Neural cell (in vitro differentiated cells): Measurements from ENCODE around the gene SRPX. TPM values are rescaled to one million over a fixed set of nuclear protein-coding genes. Genes with fewer than 3 reads are reported as not detected.

Experiments
- H2AFZ ChIP-seq: fragments of 200-600, 300-800 bp; sonication (generic), shearing (Covaris generic); 2 replicates; pipeline ENCODE4 v1.6.0; 2014; ENCODE audit warnings: low read depth, mild to moderate bottlenecking, antibody characterized with exemption, low read length, moderate library complexity
- H3F3A ChIP-seq: fragments of 200-600 bp; shearing (Covaris generic); 2 replicates; pipeline ENCODE4 v1.6.1; 2016; ENCODE audit warnings: mild to moderate bottlenecking, moderate library complexity, mixed read lengths, antibody characterized with exemption, low read length; ENCODE audit not compliant: insufficient read depth, poor library complexity, severe bottlenecking
- H3K27ac ChIP-seq: fragments of 200-600, 300-800 bp; sonication (generic), shearing (Covaris generic); 2 replicates; pipeline ENCODE4 v1.5.1; 2014; ENCODE audit warnings: mild to moderate bottlenecking, low read length, moderate library complexity
- H3K27me3 ChIP-seq: fragments of 300-800, 200-600 bp; sonication (generic), shearing (Covaris generic); 2 replicates; pipeline ENCODE4 v1.6.0; 2014; ENCODE audit warnings: mild to moderate bottlenecking, low read depth, low read length, moderate library complexity; ENCODE audit not compliant: insufficient read depth
- H3K36me3 ChIP-seq: fragments of 300-800, 200-600 bp; sonication (generic), shearing (Covaris generic); 2 replicates; pipeline ENCODE4 v1.5.1; 2014; ENCODE audit warnings: mild to moderate bottlenecking, antibody characterized with exemption, low read length, moderate library complexity; ENCODE audit not compliant: insufficient read depth
- H3K4me2 ChIP-seq: fragments of 300-800, 200-600 bp; sonication (generic), shearing (Covaris generic); 2 replicates; pipeline ENCODE4 v1.6.0; 2014; ENCODE audit warnings: mild to moderate bottlenecking, low read length
- H3K4me3 ChIP-seq: fragments of 300-800, 200-600 bp; sonication (generic), shearing (Covaris generic); 2 replicates; pipeline ENCODE4 v1.5.1; 2014; ENCODE audit warnings: mild to moderate bottlenecking, low read length, moderate library complexity
- H3K79me2 ChIP-seq: fragments of 200-600 bp; shearing (Covaris generic); replicated peaks from 2 replicates; pipeline ENCODE4 v1.6.0; 2014; ENCODE audit warnings: mild to moderate bottlenecking, low read length, moderate library complexity; ENCODE audit not compliant: insufficient read depth
- H3K9ac ChIP-seq: fragments of 300-800, 200-600 bp; sonication (generic), shearing (Covaris generic); 2 replicates; pipeline ENCODE4 v1.6.1; 2016; ENCODE audit warnings: mild to moderate bottlenecking, low read length, mixed read lengths
- H3K9me2 ChIP-seq: fragments of 200-600 bp; shearing (Covaris generic); 2 replicates; pipeline ENCODE4 v1.6.1; 2016; ENCODE audit warnings: mild to moderate bottlenecking, low read length, mixed read lengths; ENCODE audit not compliant: insufficient read depth
- H3K9me3 ChIP-seq: fragments of 200-600, 300-800 bp; sonication (generic), shearing (Covaris generic); 2 replicates; pipeline ENCODE4 v1.6.1; 2016; ENCODE audit warnings: mild to moderate bottlenecking, mixed run types, low read length, moderate library complexity, mixed read lengths
- H4K20me1 ChIP-seq: fragments of 200-600 bp; shearing (Covaris generic); 2 replicates; pipeline ENCODE4 v1.6.1; 2016; ENCODE audit warnings: mild to moderate bottlenecking, mixed run types; ENCODE audit not compliant: insufficient read depth
- CTCF ChIP-seq: fragments of 450-650 bp; IDR thresholded peaks from 2 replicates; pipeline ENCODE4 v1.5.1; 2014; ENCODE audit warnings: antibody characterized with exemption, mild to moderate bottlenecking, moderate library complexity; ENCODE audit not compliant: poor library complexity, severe bottlenecking
- EP300 ChIP-seq: fragments of 450-650 bp; conservative IDR thresholded peaks from 2 replicates; pipeline ENCODE4 v1.6.1; 2014; ENCODE audit warnings: antibody characterized with exemption, mild to moderate bottlenecking, moderate library complexity; ENCODE audit not compliant: poor library complexity, severe bottlenecking
- EZH2 ChIP-seq: fragments of 200-600, 300-800 bp; shearing (Covaris generic), sonication (generic); IDR thresholded peaks from 2 replicates; pipeline ENCODE4 v1.6.1; 2014; ENCODE audit warnings: antibody characterized with exemption, low read length, borderline replicate concordance, mild to moderate bottlenecking; ENCODE audit not compliant: insufficient read depth, poor library complexity, severe bottlenecking
- MXI1 ChIP-seq: fragments of 450-650 bp; conservative IDR thresholded peaks from 2 replicates; pipeline ENCODE4 v1.6.1; 2014; ENCODE audit warnings: antibody characterized with exemption, mild to moderate bottlenecking; ENCODE audit not compliant: poor library complexity, severe bottlenecking
- POLR2AphosphoS5 ChIP-seq: IDR thresholded peaks from 2 replicates; pipeline ENCODE4 v1.6.1; 2012
- RAD21 ChIP-seq: fragments of 450-650 bp; conservative IDR thresholded peaks from 2 replicates; pipeline ENCODE4 v1.6.1; 2014; ENCODE audit warnings: antibody characterized with exemption, mild to moderate bottlenecking, moderate library complexity
- REST ChIP-seq: IDR thresholded peaks from 2 replicates; pipeline ENCODE4 v1.6.1; 2012; ENCODE audit warnings: borderline replicate concordance
- SMC3 ChIP-seq: fragments of 450-650 bp; conservative IDR thresholded peaks from 2 replicates; pipeline ENCODE4 v1.6.1; 2014; ENCODE audit warnings: antibody characterized with exemption, mild to moderate bottlenecking, moderate library complexity; ENCODE audit not compliant: poor library complexity
- TAF1 ChIP-seq: IDR thresholded peaks from 2 replicates; pipeline ENCODE4 v1.6.1; 2012; ENCODE audit warnings: low read depth
- polyA plus RNA-seq: library from polyadenylated mRNA; depleted of rRNA; stranded (reverse); fragments of >200 nt; gene quantifications from 2 replicates; pipeline ENCODE4 v1.2.3, GENCODE V29; 2014

SRPX gene
- polyA plus RNA-seq, 1 donor from 2014 or later: 0.52 TPM

DNA sequence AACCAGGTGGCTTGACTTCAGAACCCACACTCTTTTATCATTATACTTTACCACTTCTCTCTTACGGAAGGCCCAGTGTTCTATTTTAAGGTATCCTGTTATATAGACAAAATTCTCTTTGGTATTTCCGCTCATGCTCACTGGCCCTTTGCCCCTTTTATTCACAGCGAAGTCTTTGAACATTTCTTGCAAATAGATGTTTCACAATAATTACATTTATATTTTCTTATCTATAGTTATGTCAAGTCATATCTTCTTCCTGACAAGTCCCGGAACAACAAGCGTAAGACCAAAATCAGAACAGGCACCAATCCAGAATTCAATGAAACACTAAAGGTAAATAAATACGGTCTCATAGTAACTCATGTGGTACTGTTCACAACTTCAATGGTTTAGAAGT, 112.3 kb downstream of the SRPX start:
- no peaks in the 10 kb centered on the region for H3K9me3 ChIP-seq
- no peak overlapping the region for H3K4me2 ChIP-seq

GRCh38 chrX:38106991-38107655, 113.5 kb downstream of the SRPX start:
- Histone ChIP-seq H3K4me2 (no peak overlapping the region), H2AFZ (no peak overlapping the region), H3K27me3 (no peaks in the 10 kb centered on the region), H3K9me3 (no peaks in the 10 kb centered on the region), H3K79me2 (no peaks in the 10 kb centered on the region), H3K27ac (no peak overlapping the region), H4K20me1 (no peaks in the 10 kb centered on the region), H3K9me2 (no peaks in the 10 kb centered on the region), H3K9ac (no peak overlapping the region), H3K36me3 (no peaks in the 10 kb centered on the region), H3F3A (no peaks in the 10 kb centered on the region), H3K4me3 (no peak overlapping the region)
- TF ChIP-seq REST: no peak
- no peak for TF ChIP-seq EZH2
- TF ChIP-seq CTCF: no peak
- TF ChIP-seq POLR2AphosphoS5: no peak
- TF ChIP-seq SMC3: no peak

More for the DNA sequence above, 112.3 kb downstream of the SRPX start:
- Histone ChIP-seq H3K4me3 (no peak overlapping the region), H3K9ac (no peak overlapping the region), H3F3A (no peaks in the 10 kb centered on the region), H3K27me3 (no peaks in the 10 kb centered on the region), H3K9me2 (no peaks in the 10 kb centered on the region), H4K20me1 (no peaks in the 10 kb centered on the region), H3K79me2 (no peaks in the 10 kb centered on the region), H2AFZ (no peak overlapping the region), H3K27ac (no peak overlapping the region), H3K36me3 (no peaks in the 10 kb centered on the region)
- no peak for TF ChIP-seq TAF1
- TF ChIP-seq EP300: no peak
- no peak for TF ChIP-seq SMC3
- no peak for TF ChIP-seq POLR2AphosphoS5
- TF ChIP-seq REST: no peak
- TF ChIP-seq CTCF: no peak
- TF ChIP-seq RAD21: no peak
- TF ChIP-seq MXI1: no peak
- no peak for TF ChIP-seq EZH2
